HCT116 (cell line): Measurements from ENCODE around the gene ATP8B3. TPM values are rescaled to one million over a fixed set of nuclear protein-coding genes. Genes with fewer than 3 reads are reported as not detected.

Source experiments
- ATAC-seq: fragments of 200-7000 bp; cut with Tn5 transposase; 2 replicates; pipeline ENCODE4 v1.9.1; 2020; ENCODE audit warnings: mild to moderate bottlenecking, moderate library complexity
- BruUV-seq: library from RNA; stranded (reverse); fragments of 400-500 nt; replicated peaks from 2 replicates; lab custom pipeline; 2021; lab: Mats Ljungman, UMichigan
- CTCF ChIA-PET: fragments of 300-600 bp; sonication (Branson Sonifier 250); formaldehyde crosslinking; loops from one replicate; lab custom pipeline; 2021; ENCODE audit warnings: antibody characterized with exemption; lab: Charles Lee
- POLR2A ChIA-PET: fragments of 300-600, 350-600 bp; sonication (Branson Sonifier 250); formaldehyde crosslinking; loops from one replicate; lab custom pipeline; 2021; ENCODE audit warnings: antibody characterized with exemption; lab: Charles Lee
- RAD21 ChIA-PET, 2 experiments: fragments of 300-600 bp; sonication (Branson Sonifier 250); formaldehyde crosslinking; loops; one replicate each; lab custom pipeline; 2023; ENCODE audit warnings: low total read pairs in 2 of 2; ENCODE audit not compliant: uncharacterized antibody in 2 of 2, unreplicated experiment in 2 of 2, low non-redundant PET in 1 of 2; lab: Charles Lee
- DNase-seq: peaks from one replicate; pipeline ENCODE4 v3.0.0-alpha.2; 2010; ENCODE audit warnings: low read depth, low spot score
- H2AFZ ChIP-seq: fragments of 200-600 bp; shearing (Covaris generic), sonication (generic); 2 replicates; pipeline ENCODE4 v1.6.1; 2017; ENCODE audit warnings: low read depth, mixed run types, mixed read lengths, antibody characterized with exemption, low read length; ENCODE audit not compliant: poor library complexity, severe bottlenecking
- H3K27ac ChIP-seq: 2 replicates; pipeline ENCODE4 v1.5.1; 2012; ENCODE audit warnings: low read depth, low read length
- H3K27me3 ChIP-seq: fragments of 200-600 bp; sonication (generic); 2 replicates; pipeline ENCODE4 v1.6.1; 2016; ENCODE audit warnings: mixed run types, low read length, mixed read lengths; ENCODE audit not compliant: insufficient read depth
- H3K36me3 ChIP-seq, 2 experiments: fragments of 200-500 bp in 1 of 2; fragments of 200-600 bp in 1 of 2; sonication (Bioruptor generic) in 1 of 2; sonication (generic) in 1 of 2; 2 replicates each; pipeline versions ENCODE4 v1.5.1 to v1.6.1; 2014 to 2016; ENCODE audit warnings: low read length in 2 of 2, inconsistent platforms in 1 of 2, mixed read lengths in 1 of 2, mixed run types in 1 of 2; ENCODE audit not compliant: insufficient read depth in 2 of 2, control insufficient read depth in 1 of 2
- H3K4me1 ChIP-seq, 2 experiments: fragments of 200-600 bp in 1 of 2; sonication (generic) in 1 of 2; 2 replicates each; pipeline versions ENCODE4 v1.5.1 to v1.6.1; 2012 to 2017; ENCODE audit warnings: low read length in 2 of 2, inconsistent platforms in 1 of 2, mild to moderate bottlenecking in 1 of 2, mixed read lengths in 1 of 2, mixed run types in 1 of 2, moderate library complexity in 1 of 2; ENCODE audit not compliant: insufficient read depth in 2 of 2, control insufficient read depth in 1 of 2
- H3K4me2 ChIP-seq: fragments of 200-600 bp; sonication (generic); 2 replicates; pipeline ENCODE4 v1.6.1; 2017; ENCODE audit warnings: mixed run types, low read length, mixed read lengths
- H3K4me3 ChIP-seq, 2 experiments: fragments of 200-600 bp in 1 of 2; sonication (generic) in 1 of 2; replicated peaks in 1 of 2; 2 replicates each; pipeline ENCODE4 v1.5.1; 2011 to 2016; ENCODE audit warnings: low read length in 2 of 2, control low read depth in 1 of 2, low read depth in 1 of 2, mild to moderate bottlenecking in 1 of 2, mixed read lengths in 1 of 2, mixed run types in 1 of 2
- H3K79me2 ChIP-seq: fragments of 200-600 bp; sonication (generic); 2 replicates; pipeline ENCODE4 v1.6.1; 2017; ENCODE audit warnings: mild to moderate bottlenecking, mixed run types, low read length, moderate library complexity, mixed read lengths; ENCODE audit not compliant: insufficient read depth
- H3K9ac ChIP-seq: fragments of 200-600 bp; sonication (generic); 2 replicates; pipeline ENCODE4 v1.6.1; 2016; ENCODE audit warnings: low read length, mixed read lengths
- H3K9me2 ChIP-seq: fragments of 200-600 bp; sonication (generic), shearing (Covaris generic); 2 replicates; pipeline ENCODE4 v1.6.1; 2017; ENCODE audit warnings: mixed run types, mild to moderate bottlenecking, moderate library complexity; ENCODE audit not compliant: insufficient read depth
- H3K9me3 ChIP-seq, 2 experiments: fragments of 200-500 bp in 1 of 2; fragments of 200-600 bp in 1 of 2; sonication (Bioruptor generic) in 1 of 2; sonication (generic) in 1 of 2; 2 replicates each; pipeline ENCODE4 v1.6.1; 2014 to 2017; ENCODE audit warnings: low read length in 2 of 2, mixed read lengths in 2 of 2, inconsistent platforms in 1 of 2, low read depth in 1 of 2, mild to moderate bottlenecking in 1 of 2, mixed run types in 1 of 2, moderate library complexity in 1 of 2; ENCODE audit not compliant: control insufficient read depth in 1 of 2, insufficient read depth in 1 of 2
- H4K20me1 ChIP-seq: fragments of 200-600 bp; sonication (generic), shearing (Covaris generic); 2 replicates; pipeline ENCODE4 v1.6.1; 2017; ENCODE audit warnings: mixed run types, mild to moderate bottlenecking, moderate library complexity; ENCODE audit not compliant: insufficient read depth
- CBX3 ChIP-seq: IDR thresholded peaks from 2 replicates; pipeline ENCODE4 v1.6.1; 2012; ENCODE audit warnings: low read depth
- CEBPB ChIP-seq: IDR thresholded peaks from 2 replicates; pipeline ENCODE4 v1.6.1; 2012; ENCODE audit warnings: low read depth
- EGR1 ChIP-seq: IDR thresholded peaks from 2 replicates; pipeline ENCODE4 v1.6.1; 2012; ENCODE audit warnings: low read depth
- EZH2phosphoT487 ChIP-seq: fragments of 200-600 bp; IDR thresholded peaks from 2 replicates; pipeline ENCODE4 v1.6.1; 2018; ENCODE audit warnings: antibody characterized with exemption, borderline replicate concordance
- JUND ChIP-seq: IDR thresholded peaks from 2 replicates; pipeline ENCODE4 v1.6.1; 2012
- POLR2AphosphoS5 ChIP-seq: IDR thresholded peaks from 2 replicates; pipeline ENCODE4 v1.6.1; 2011; ENCODE audit warnings: mild to moderate bottlenecking, low read depth, low read length, moderate library complexity
- RAD21 ChIP-seq: IDR thresholded peaks from 2 replicates; pipeline ENCODE4 v1.6.1; 2012; ENCODE audit warnings: low read depth, mild to moderate bottlenecking
- SRF ChIP-seq: IDR thresholded peaks from 2 replicates; pipeline ENCODE4 v1.6.1; 2012; ENCODE audit warnings: low read depth
- YY1 ChIP-seq: IDR thresholded peaks from 2 replicates; pipeline ENCODE4 v1.6.1; 2011; ENCODE audit warnings: low read length, low read depth, moderate library complexity, mild to moderate bottlenecking; ENCODE audit not compliant: insufficient replicate concordance; ENCODE audit errors: extremely low read depth
- intact Hi-C: fragments of 100-400 bp; cut with micrococcal nuclease; formaldehyde crosslinking; loops from 2 replicates; pipeline ENCODE4 v1.10.0; 2022
- total RNA-seq: library from RNA; stranded (reverse); gene quantifications from one replicate; pipeline ENCODE4 v1.2.1, GENCODE V29; 2021; ENCODE audit not compliant: unreplicated experiment

ATP8B3 gene
- total RNA-seq, 1 experiment from 2014 or later, result 17.0 TPM

GRCh38 chr19:1783354-1783753 lies 28.7 kb downstream of the ATP8B3 start:
- no peak overlapping the region for H2AFZ ChIP-seq
- H3K4me3 ChIP-seq, result no peak overlapping the region
- H3K79me2 ChIP-seq, result no peaks in the 10 kb centered on the region
- no peak overlapping the region for H3K9ac ChIP-seq
- RAD21 ChIA-PET, result no interaction called here
- CTCF ChIA-PET, result interaction anchor here (1.2 to 1.9 kb wide), 2 partner anchors 10 kb away, joined by 4 read pairs; no protein-coding TSS in a partner anchor
- intact Hi-C loops, result no loop called here
- ATAC-seq (no peak), DNase-seq (no peak)
- no peaks in the 10 kb centered on the region for H4K20me1 ChIP-seq
- no peaks in the 10 kb centered on the region for H3K9me2 ChIP-seq
- H3K9me3 ChIP-seq, result peaks cover 0 to 12% of the 10 kb centered on the region in 2 experiments; a peak in 1 of 4 replicates
- no peaks in the 10 kb centered on the region for H3K27me3 ChIP-seq
- H3K27ac ChIP-seq, result no peak overlapping the region
- no TSS peak for BruUV-seq
- no peak for TF ChIP-seq EZH2phosphoT487
- no peak for TF ChIP-seq CBX3
- TF ChIP-seq JUND, result no peak
- no peak for TF ChIP-seq EGR1
- no peak for TF ChIP-seq YY1
- TF ChIP-seq, all 23 proteins: peak for 0
- POLR2A ChIA-PET, result no interaction called here
- H3K36me3 ChIP-seq, result no peaks in the 10 kb centered on the region
- no peak overlapping the region for H3K4me2 ChIP-seq
- no peaks in the 10 kb centered on the region for H3K4me1 ChIP-seq

DNA sequence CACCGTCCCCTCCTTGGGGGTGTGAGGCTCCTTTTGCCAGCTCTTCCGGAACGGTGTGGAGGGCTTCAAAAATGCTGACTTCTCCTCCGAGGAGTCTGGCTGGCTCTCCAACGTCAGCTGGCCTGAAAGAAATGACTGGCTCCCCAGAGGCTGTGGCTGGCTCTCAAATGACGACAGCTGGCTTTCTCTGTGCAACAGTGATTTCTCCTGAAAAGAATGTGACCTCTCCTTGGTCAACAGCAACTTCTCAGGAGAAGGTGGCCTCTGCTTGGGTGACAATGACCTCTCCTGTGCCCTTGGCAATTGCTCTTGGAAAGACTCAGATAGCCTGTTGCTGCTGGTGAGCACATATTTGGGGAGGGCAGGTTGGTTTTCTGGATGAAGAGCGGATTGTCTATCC lies 29.6 kb downstream of the ATP8B3 start:
- Histone ChIP-seq H3K36me3 (no peaks in the 10 kb centered on the region), H4K20me1 (no peaks in the 10 kb centered on the region), H3K4me1 (no peaks in the 10 kb centered on the region), H3K27me3 (no peaks in the 10 kb centered on the region), H3K9me2 (no peaks in the 10 kb centered on the region), H3K9ac (no peak overlapping the region), H3K9me3 (peaks cover 0 to 12% of the 10 kb centered on the region in 2 experiments; a peak in 1 of 4 replicates), H3K4me2 (no peak overlapping the region), H3K27ac (no peak overlapping the region), H2AFZ (no peak overlapping the region), H3K4me3 (no peak overlapping the region), H3K79me2 (no peaks in the 10 kb centered on the region)
- BruUV-seq, result no TSS peak
- ChIA-PET CTCF (interaction anchor here (0.6 to 1.9 kb wide), 3 partner anchors 9 to 44 kb away, joined by 4 read pairs; no protein-coding TSS in a partner anchor), RAD21 (no interaction called here), POLR2A (no interaction called here)
- intact Hi-C loops, result no loop called here
- ATAC-seq (no peak), DNase-seq (no peak)
- no peak for TF ChIP-seq POLR2AphosphoS5
- TF ChIP-seq YY1, result no peak
- no peak for TF ChIP-seq RAD21
- no peak for TF ChIP-seq SRF
- TF ChIP-seq CEBPB, result no peak
